DMS 273 treated with DMSO at 0.1 percent for 48 hours (cell line): ENCODE measurements around the gene LIX1L.
A peak's percentile ranks its signal among the peaks of the same experiment; 100 is the strongest.

Source experiments
- DNase-seq: peaks from one replicate; lab custom pipeline; 2025; lab: John Stamatoyannopoulos, UW

Gene LIX1L

GRCh38 chr1:145963265-145964019, 5.6 kb upstream of the LIX1L start:
- DNase-seq, result peak; percentile 9

GRCh38 chr1:145962157-145963102, 4.6 kb upstream of the LIX1L start:
- DNase-seq, result no peak

- DNase-seq, result no peak
Measured at GRCh38 chr1:145961425-145962156, 3.8 kb upstream of the LIX1L start.

- no peak for DNase-seq
Measured at GRCh38 chr1:145961109-145961424, 3.2 kb upstream of the LIX1L start.

DNA sequence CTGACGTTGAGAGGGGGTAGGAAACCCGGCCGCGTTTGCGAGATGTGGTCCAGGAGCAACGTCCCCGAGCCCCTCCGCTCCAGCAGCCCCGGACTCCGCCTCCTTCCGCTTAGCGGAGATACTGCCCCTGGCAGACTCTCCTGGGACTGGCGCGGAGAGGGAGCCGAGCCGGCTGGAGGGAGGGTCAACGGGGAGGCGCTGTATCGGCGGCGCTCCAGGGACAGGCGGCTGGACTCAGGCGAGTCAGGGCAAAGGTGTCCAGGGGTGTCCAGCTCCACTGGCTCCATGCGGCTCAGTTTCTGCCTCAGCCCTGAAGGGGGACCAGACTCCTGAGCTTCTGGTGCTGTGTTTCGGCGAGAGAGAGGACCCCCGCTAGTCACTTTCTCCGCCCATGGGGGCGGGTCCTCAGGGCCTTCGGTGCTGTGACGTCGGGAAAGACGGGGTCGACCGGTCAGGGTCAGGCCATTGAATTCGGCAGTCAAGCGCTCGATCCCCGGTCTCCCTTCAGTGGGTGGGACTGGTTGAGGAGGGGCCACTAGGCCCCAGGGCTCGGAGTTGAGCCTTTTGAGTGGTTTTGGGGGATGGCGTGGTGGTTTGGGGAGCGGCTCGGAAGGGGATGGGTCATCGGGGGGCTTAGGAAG, 2.8 kb upstream of the LIX1L start:
- no peak for DNase-seq

DNA sequence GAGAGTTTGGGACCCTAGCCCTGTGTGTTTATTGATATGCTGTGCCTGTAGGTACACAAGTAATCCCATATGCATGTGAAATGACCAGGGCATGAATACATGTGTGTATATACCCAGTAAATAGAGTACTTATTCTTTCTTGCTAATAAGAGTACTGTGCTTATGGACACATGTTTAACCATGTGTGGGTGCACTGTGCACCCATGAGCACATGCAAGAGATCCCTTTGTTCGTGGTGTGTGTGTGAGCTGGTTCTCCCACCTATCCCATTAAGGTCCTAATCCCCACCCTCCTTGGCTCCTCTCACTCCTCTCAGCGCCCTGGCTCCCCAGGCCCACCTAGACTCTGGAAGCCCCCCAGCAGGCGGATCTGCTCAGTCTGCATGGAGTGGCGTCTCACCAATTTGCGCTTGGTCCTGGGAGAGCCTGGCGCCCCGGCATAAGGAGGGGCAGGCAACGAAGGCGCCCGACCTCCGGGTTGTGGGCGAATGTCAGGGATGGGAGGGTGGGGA, 2.2 kb upstream of the LIX1L start:
- no peak for DNase-seq

GRCh38 chr1:145959333-145959732, 1.5 kb upstream of the LIX1L start:
- no peak for DNase-seq

- no peak for DNase-seq
Measured at GRCh38 chr1:145958734-145959133, 917 bp upstream of the LIX1L start.

- no peak for DNase-seq
Measured at GRCh38 chr1:145956781-145957442, 905 bp downstream of the LIX1L start.

DNA sequence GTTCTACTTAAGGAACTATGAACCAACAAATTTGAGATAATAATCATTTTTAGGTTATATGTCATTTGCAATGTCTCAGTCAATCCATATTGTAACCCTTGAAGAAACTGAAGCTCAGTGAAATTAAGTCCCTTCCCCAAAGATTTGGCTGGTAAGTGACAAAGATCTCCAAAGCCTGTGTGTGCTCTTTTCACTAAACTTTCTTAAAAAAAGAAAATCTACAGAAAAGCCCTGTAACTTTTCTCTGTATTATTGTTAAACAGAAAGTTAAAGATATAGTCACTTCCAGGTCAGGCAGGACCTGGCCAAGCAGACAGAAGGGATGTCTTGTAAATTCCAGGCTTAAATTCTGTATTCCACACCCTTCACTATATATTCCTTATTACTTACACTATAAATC, 1.5 kb downstream of the LIX1L start:
- DNase-seq, result no peak

DNA sequence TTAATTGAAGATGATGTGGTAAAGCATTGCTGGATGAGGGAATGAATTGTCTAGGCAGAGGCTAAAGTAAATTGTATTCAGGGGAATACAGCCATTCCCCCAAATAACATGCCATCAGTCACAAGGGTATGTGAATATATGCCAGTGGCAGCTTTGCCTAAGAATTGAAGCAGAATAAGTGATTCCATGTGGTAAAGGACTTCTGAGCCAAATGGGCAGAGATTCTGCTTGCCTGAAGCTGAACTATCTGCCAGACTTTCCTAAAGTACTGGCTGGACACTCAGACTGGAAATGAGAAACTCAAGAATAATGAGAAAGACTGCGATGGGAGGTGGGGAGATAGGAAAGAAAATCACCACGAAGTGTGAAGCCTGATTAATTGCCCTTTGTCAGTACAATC, 2.4 kb downstream of the LIX1L start:
- no peak for DNase-seq

DNA sequence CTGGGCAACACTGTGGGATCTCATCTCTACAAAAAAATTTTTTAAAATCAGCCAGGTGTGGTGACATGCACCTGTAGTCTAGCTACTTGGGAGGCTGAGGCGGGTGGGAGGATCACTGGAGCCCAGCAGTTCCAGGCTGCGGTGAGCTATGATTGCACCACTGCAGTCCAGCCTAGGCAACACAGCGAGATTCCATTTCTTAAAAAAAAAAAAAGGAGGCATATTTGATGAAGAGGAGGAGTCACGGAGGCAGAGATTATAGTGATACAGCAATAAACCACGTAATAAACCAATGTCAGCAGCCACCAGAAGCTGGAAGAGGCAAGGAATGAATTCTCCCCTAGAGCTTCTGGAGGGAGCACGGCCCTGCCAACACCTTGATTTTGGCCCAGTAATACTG, 4.0 kb downstream of the LIX1L start:
- DNase-seq, result no peak

DNA sequence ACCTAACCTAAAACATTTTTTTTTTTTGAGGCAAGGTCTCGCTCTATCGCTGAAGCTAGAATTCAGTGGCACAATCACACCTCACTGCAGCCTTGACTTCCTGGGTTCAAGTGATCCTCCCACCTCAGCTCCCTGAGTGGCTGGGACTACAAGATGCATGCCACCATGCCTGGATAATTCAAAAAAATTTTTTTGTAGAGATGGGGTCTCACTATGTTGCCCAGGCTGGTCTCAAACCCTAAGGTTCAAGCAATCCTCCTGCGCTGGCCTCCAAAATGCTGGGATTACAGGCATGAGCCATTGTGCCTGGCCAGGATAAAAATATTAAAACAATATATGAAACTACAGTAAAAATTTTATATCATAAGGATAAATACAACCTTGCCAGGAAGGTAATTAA, 4.9 kb downstream of the LIX1L start:
- no peak for DNase-seq

DNA sequence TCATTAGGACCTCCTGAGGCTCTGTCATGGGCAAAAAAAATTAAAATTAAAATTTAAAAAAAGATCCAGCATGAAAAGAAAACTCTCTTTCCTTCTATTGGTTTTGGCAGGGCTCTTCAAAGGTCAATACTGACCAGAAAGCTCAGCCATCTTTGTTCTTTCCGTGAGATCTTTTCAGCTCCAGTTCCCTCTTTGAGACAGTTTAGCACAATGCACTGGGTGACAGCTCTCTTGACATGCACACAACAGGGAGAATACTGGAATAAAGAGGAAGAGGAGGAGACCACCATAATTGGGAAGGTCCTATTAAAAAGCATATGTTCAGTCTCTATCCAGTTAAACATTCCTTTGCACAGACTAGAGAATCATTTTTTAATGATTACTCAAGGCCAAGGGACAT, 6.3 kb downstream of the LIX1L start:
- no peak for DNase-seq

DNA sequence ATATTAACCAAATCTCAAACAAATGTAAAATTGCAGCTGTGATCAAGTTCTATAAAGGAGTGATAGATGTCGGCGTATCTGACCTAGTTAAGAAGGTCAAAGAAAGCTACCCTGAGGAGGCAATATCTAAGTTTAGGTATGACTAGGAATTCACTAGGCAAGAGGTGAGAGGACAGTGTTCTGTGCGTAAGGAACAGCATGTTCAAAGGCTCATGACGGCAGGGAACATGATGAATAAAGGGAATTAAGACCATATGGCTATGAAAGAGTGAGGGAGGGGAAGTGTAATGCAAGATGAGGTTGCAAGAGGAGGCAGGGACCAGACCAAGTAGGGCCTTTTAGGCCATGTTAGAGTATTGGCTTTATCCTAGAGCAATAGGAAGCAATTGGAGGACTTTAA, 8.6 kb downstream of the LIX1L start:
- DNase-seq, result no peak

DNA sequence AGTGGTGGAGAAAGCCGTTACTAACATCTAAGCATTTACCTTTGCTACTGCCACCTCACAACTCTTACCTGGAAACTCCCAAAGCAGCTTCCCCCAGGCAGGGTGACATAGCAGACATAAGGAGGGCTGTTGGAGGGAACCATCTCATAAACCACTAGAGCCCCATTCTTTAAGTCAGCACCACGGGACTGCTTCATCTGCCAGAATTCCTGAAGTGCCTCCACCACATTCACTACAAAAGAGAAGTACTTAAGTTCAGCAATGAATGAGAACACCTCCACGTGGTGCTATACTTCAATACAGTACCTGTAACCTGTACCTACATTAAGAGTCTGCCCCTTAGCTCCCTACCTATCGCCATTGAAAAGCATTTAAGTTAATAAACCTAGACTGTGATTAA, 10.3 kb downstream of the LIX1L start:
- no peak for DNase-seq

DNA sequence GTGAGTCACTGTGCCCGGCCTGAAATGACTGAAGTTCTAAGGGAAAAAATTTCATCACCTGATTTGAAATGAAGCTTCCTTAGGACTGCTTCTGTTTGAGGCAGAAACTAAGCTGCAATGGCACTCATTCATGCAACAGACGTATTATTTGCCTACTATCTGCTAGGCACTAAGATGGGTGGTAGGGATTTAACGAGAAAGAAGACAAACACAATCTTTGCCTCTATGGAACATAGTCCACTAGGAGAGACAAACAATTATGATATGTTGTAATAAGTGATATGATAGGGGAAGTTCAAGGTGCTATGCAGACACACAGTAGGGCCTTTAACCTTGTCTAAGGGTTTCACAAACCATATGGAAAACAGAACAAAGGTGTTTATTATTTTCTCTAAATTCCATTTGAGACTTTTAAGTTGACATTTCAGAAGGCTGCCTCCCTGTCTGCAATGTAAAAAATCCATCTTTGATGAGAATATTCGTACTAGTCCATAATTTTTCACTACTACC, 11.3 kb downstream of the LIX1L start:
- no peak for DNase-seq

DNA sequence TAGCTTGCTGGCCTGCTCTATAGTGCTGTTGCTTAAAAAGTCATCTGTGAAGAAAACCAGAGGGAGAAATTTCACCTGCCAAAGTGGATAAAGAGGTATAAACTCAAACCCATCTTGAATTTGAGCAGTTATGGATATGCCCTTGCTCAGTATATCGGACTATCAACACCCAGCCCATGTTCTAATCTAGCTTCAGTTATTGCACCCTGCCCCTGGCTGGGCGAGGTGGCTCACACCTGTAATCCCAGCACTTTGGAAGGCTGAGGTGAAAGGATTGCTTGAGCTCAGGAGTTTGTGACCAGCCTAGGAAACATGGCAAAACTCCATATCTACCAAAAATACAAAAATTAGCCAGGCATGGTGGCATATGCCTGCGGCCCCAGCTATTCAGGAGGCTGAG, 13.3 kb downstream of the LIX1L start:
- DNase-seq, result no peak

DNA sequence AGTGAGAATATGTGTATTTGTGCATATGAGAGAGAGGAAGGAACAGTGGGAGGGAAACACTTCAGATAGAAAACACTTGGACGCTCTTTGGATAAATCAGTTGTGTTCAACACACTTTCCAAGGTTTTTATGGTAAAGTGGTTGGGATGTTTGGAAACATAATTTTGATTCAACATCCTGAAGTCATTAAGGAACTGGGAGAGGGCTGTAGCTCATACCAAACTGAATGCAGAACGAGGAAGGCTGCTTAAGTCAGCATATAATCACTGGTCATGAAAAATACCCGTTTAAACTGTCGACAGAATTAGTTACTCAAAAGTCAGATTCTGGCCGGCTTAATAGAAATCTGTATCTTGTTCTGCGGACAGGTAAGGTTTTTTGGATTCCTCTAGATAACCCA, 14.9 kb downstream of the LIX1L start:
- DNase-seq, result no peak

- DNase-seq, result no peak
Measured at GRCh38 chr1:145942405-145942804, 15.4 kb downstream of the LIX1L start.

DNA sequence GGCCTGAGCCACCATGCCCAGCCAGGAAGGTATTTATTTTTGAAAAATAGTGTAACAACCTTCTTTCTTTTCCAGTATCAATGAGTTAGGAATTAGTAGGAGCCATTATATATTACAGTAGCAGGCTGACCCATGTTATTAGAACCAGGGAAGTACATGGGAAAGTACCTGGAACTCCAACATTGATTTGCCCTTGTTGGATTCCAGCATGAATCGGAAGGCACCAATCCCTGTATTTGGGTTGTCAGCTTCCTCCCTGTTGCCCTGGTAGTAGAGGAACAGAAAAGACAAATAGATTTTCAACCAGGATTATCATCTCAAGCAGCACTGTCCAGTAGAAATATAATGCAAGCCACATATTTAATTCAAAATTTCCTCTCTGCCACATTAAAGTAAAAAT, 20.4 kb downstream of the LIX1L start:
- no peak for DNase-seq
